ENCODE measurements around the gene GPR176.

The GPR176 gene

GRCh38 chr15:39919748-39920509, at the start of gene GPR176:
Gene GPR176, minus strand, starts transcription at chr15:39920266. Its CDS starts 240 bp downstream, at chr15:39920026.
- no peak for DNase-seq (ENCODE audit: low read depth)

GRCh38 chr15:39969002-39969394, 48.9 kb upstream of the GPR176 start:
- DNase-seq (ENCODE audit: low read depth): no peak

GRCh38 chr15:39968273-39969001, 48.4 kb upstream of the GPR176 start:
- no peak for DNase-seq (ENCODE audit: low read depth)

GRCh38 chr15:39966521-39966920, 46.5 kb upstream of the GPR176 start:
- DNase-seq (ENCODE audit: low read depth): no peak

GRCh38 chr15:39963786-39964185, 43.7 kb upstream of the GPR176 start:
- DNase-seq (ENCODE audit: low read depth): no peak

GRCh38 chr15:39961051-39961450, 41.0 kb upstream of the GPR176 start:
- DNase-seq (ENCODE audit: low read depth): no peak

- DNase-seq (ENCODE audit: low read depth): no peak
Observed at GRCh38 chr15:39960411-39960810, 40.3 kb upstream of the GPR176 start.

GRCh38 chr15:39959411-39959810, 39.3 kb upstream of the GPR176 start:
- DNase-seq (ENCODE audit: low read depth): no peak

GRCh38 chr15:39957481-39957880, 37.4 kb upstream of the GPR176 start:
- DNase-seq (ENCODE audit: low read depth): no peak

GRCh38 chr15:39953521-39953920, 33.5 kb upstream of the GPR176 start:
- DNase-seq (ENCODE audit: low read depth): no peak

GRCh38 chr15:39951561-39951960, 31.5 kb upstream of the GPR176 start:
- DNase-seq (ENCODE audit: low read depth): no peak

- DNase-seq (ENCODE audit: low read depth): no peak
Observed at GRCh38 chr15:39948817-39949216, 28.8 kb upstream of the GPR176 start.

- DNase-seq (ENCODE audit: low read depth): no peak
Observed at GRCh38 chr15:39947401-39948197, 27.5 kb upstream of the GPR176 start.

- DNase-seq (ENCODE audit: low read depth): no peak
Observed at GRCh38 chr15:39946862-39947261, 26.8 kb upstream of the GPR176 start.

GRCh38 chr15:39944726-39945125, 24.7 kb upstream of the GPR176 start:
- no peak for DNase-seq (ENCODE audit: low read depth)

- DNase-seq (ENCODE audit: low read depth): no peak
Observed at GRCh38 chr15:39942753-39943150, 22.7 kb upstream of the GPR176 start.

- no peak for DNase-seq (ENCODE audit: low read depth)
Observed at GRCh38 chr15:39942101-39942752, 22.2 kb upstream of the GPR176 start.

- DNase-seq (ENCODE audit: low read depth): no peak
Observed at GRCh38 chr15:39939487-39940452, 19.7 kb upstream of the GPR176 start.

GRCh38 chr15:39937696-39938095, 17.6 kb upstream of the GPR176 start:
- no peak for DNase-seq (ENCODE audit: low read depth)

GRCh38 chr15:39936681-39937080, 16.6 kb upstream of the GPR176 start:
- DNase-seq (ENCODE audit: low read depth): no peak

GRCh38 chr15:39936187-39936586, 16.1 kb upstream of the GPR176 start:
- no peak for DNase-seq (ENCODE audit: low read depth)

All from stimulated activated CD4-positive, alpha-beta T cell treated with anti-CD3 and anti-CD28 coated beads, Interleukin-2, amount 100 ng/mL, for 4 hours (primary cell).